H1 (cell line): ENCODE results near the gene LTBP3. TPM values are rescaled to one million over a fixed set of nuclear protein-coding genes. Genes with fewer than 3 reads are reported as not detected.

Source experiments
- CTCF ChIA-PET: fragments of 300-600 bp; sonication (Branson Sonifier 250); formaldehyde crosslinking; loops from one replicate; lab custom pipeline; 2021; ENCODE audit not compliant: partially characterized antibody; lab: Charles Lee
- POLR2A ChIA-PET: fragments of 300-600 bp; sonication (Branson Sonifier 250); formaldehyde crosslinking; loops from one replicate; lab custom pipeline; 2021; ENCODE audit warnings: inconsistent platforms; ENCODE audit not compliant: partially characterized antibody; lab: Charles Lee
- DNase-seq, 2 experiments: peaks; one replicate each; pipeline versions ENCODE4 v3.0.0 to v3.0.0-alpha.2; 2010 to 2022; ENCODE audit warnings: low spot score in 2 of 2, low read depth in 1 of 2, mixed read lengths in 1 of 2
- FAIRE-seq: peaks from 2 replicates; lab custom pipeline; 2011; peaks lifted over from hg19 to GRCh38; lab: Jason Lieb, UNC
- H2AFZ ChIP-seq: 2 replicates; pipeline ENCODE4 v1.8.1; 2012; ENCODE audit warnings: low read length, inconsistent platforms
- H2AK5ac ChIP-seq: 2 replicates; pipeline ENCODE4 v1.6.1; 2013; ENCODE audit warnings: low read depth, low read length
- H2BK120ac ChIP-seq: replicated peaks from 2 replicates; pipeline ENCODE3; 2013; ENCODE audit warnings: low read depth, low read length, inconsistent platforms
- H2BK12ac ChIP-seq: 2 replicates; pipeline ENCODE4 v1.6.1; 2013; ENCODE audit warnings: low read depth, low read length
- H2BK15ac ChIP-seq: 2 replicates; pipeline ENCODE4 v1.6.1; 2013; ENCODE audit warnings: low read length
- H2BK20ac ChIP-seq: 2 replicates; pipeline ENCODE4 v1.6.1; 2013; ENCODE audit warnings: low read length
- H2BK5ac ChIP-seq: 2 replicates; pipeline ENCODE4 v1.6.1; 2013; ENCODE audit warnings: low read depth, low read length
- H3K14ac ChIP-seq: 2 replicates; pipeline ENCODE4 v1.6.1; 2013; ENCODE audit warnings: inconsistent platforms; ENCODE audit not compliant: insufficient read length
- H3K18ac ChIP-seq: 2 replicates; pipeline ENCODE4 v1.6.1; 2013; ENCODE audit warnings: low read length; ENCODE audit errors: extremely low read depth
- H3K23ac ChIP-seq: 2 replicates; pipeline ENCODE4 v1.6.1; 2013; ENCODE audit warnings: inconsistent platforms; ENCODE audit not compliant: insufficient read length
- H3K23me2 ChIP-seq: 2 replicates; pipeline ENCODE4 v1.6.1; 2013; ENCODE audit warnings: low read depth, low read length
- H3K27ac ChIP-seq: 2 replicates; pipeline ENCODE4 v1.6.1; 2011; ENCODE audit warnings: low read depth, low read length, inconsistent platforms
- H3K27me3 ChIP-seq, 4 experiments: replicated peaks in 1 of 4; 1 replicate in 1 of 4; 2 replicates in 3 of 4; pipeline versions ENCODE4 v1.6.1 to v1.8.1; 2011 to 2013; ENCODE audit warnings: low read length in 3 of 4, mild to moderate bottlenecking in 3 of 4, inconsistent platforms in 2 of 4, mixed read lengths in 2 of 4, moderate library complexity in 1 of 4; ENCODE audit not compliant: control insufficient read depth in 3 of 4, insufficient read depth in 3 of 4; ENCODE audit errors: extremely low read depth in 1 of 4
- H3K36me3 ChIP-seq, 4 experiments: 2 replicates each; pipeline versions ENCODE4 v1.6.1 to v1.8.1; 2011 to 2013; ENCODE audit warnings: mild to moderate bottlenecking in 4 of 4, low read length in 3 of 4, moderate library complexity in 2 of 4, control low read depth in 1 of 4, inconsistent platforms in 1 of 4; ENCODE audit not compliant: insufficient read depth in 4 of 4, control insufficient read depth in 2 of 4
- H3K4ac ChIP-seq: replicated peaks from 2 replicates; pipeline ENCODE3; 2013; ENCODE audit warnings: low read length, low read depth, mixed read lengths, inconsistent platforms; ENCODE audit not compliant: insufficient read length
- H3K4me1 ChIP-seq, 4 experiments: replicated peaks in 1 of 4; 1 replicate in 1 of 4; 2 replicates in 3 of 4; pipeline versions ENCODE4 v1.6.1 to v1.8.1; 2011 to 2013; ENCODE audit warnings: low read length in 3 of 4, inconsistent platforms in 2 of 4, mixed read lengths in 1 of 4; ENCODE audit not compliant: insufficient read depth in 4 of 4, control insufficient read depth in 3 of 4
- H3K4me2 ChIP-seq, 2 experiments: 2 replicates each; pipeline versions ENCODE4 v1.6.1 to v1.8.1; 2011 to 2013; ENCODE audit warnings: low read depth in 2 of 2, low read length in 2 of 2, control low read depth in 1 of 2, inconsistent platforms in 1 of 2, mild to moderate bottlenecking in 1 of 2; ENCODE audit not compliant: insufficient read depth in 1 of 2
- H3K4me3 ChIP-seq, 4 experiments: fragments of 200-600, 300-600 bp in 1 of 4; sonication (generic), shearing (Covaris generic), sonication (Bioruptor Twin) in 1 of 4; 2 replicates each; pipeline versions ENCODE4 v1.5.1 to v1.8.1; 2011 to 2016; ENCODE audit warnings: low read length in 4 of 4, low read depth in 3 of 4, control low read depth in 2 of 4, inconsistent platforms in 2 of 4, mild to moderate bottlenecking in 2 of 4, mixed read lengths in 1 of 4, moderate library complexity in 1 of 4; ENCODE audit not compliant: insufficient read depth in 2 of 4; ENCODE audit errors: extremely low read depth in 1 of 4
- H3K56ac ChIP-seq: replicated peaks from 2 replicates; pipeline ENCODE3; 2013; ENCODE audit warnings: low read depth, mild to moderate bottlenecking, mixed read lengths, low read length, inconsistent platforms; ENCODE audit not compliant: insufficient read length
- H3K79me1 ChIP-seq: 2 replicates; pipeline ENCODE4 v1.6.1; 2013; ENCODE audit warnings: low read depth, low read length, control low read depth
- H3K79me2 ChIP-seq, 2 experiments: 2 replicates each; pipeline versions ENCODE4 v1.6.1 to v1.8.1; 2012 to 2013; ENCODE audit warnings: low read length in 2 of 2, mild to moderate bottlenecking in 2 of 2, inconsistent platforms in 1 of 2; ENCODE audit not compliant: insufficient read depth in 2 of 2, control insufficient read depth in 1 of 2
- H3K9ac ChIP-seq, 4 experiments: replicated peaks in 1 of 4; 1 replicate in 1 of 4; 2 replicates in 3 of 4; pipeline versions ENCODE4 v1.6.1 to v1.8.1; 2011 to 2013; ENCODE audit warnings: low read depth in 3 of 4, low read length in 3 of 4, control low read depth in 2 of 4, mild to moderate bottlenecking in 2 of 4, moderate library complexity in 2 of 4, inconsistent platforms in 1 of 4; ENCODE audit errors: extremely low read depth in 1 of 4
- H3K9me3 ChIP-seq, 2 experiments: 2 replicates each; pipeline versions ENCODE4 v1.6.1 to v1.8.1; 2012 to 2013; ENCODE audit warnings: mild to moderate bottlenecking in 2 of 2, moderate library complexity in 2 of 2, control low read depth in 1 of 2, inconsistent platforms in 1 of 2, low read depth in 1 of 2, low read length in 1 of 2, mixed read lengths in 1 of 2; ENCODE audit not compliant: insufficient read depth in 2 of 2
- H4K20me1 ChIP-seq, 2 experiments: replicated peaks in 1 of 2; 2 replicates each; pipeline versions ENCODE3 to v1.8.1; 2011 to 2013; ENCODE audit warnings: inconsistent platforms in 2 of 2, low read length in 2 of 2, mild to moderate bottlenecking in 1 of 2; ENCODE audit not compliant: insufficient read depth in 2 of 2, control insufficient read depth in 1 of 2
- H4K5ac ChIP-seq: 2 replicates; pipeline ENCODE4 v1.6.1; 2013; ENCODE audit warnings: low read length, low read depth, mixed read lengths, inconsistent platforms; ENCODE audit not compliant: insufficient read length
- H4K8ac ChIP-seq: 2 replicates; pipeline ENCODE4 v1.8.0; 2013; ENCODE audit warnings: mild to moderate bottlenecking, moderate library complexity, low read length, inconsistent platforms; ENCODE audit not compliant: insufficient read depth; ENCODE audit errors: extremely low read depth
- H4K91ac ChIP-seq: replicated peaks from 2 replicates; pipeline ENCODE3; 2013; ENCODE audit warnings: low read length, mixed read lengths, inconsistent platforms; ENCODE audit not compliant: insufficient read length
- ATF3 ChIP-seq: IDR thresholded peaks from 2 replicates; pipeline ENCODE4 v1.6.1; 2011; ENCODE audit warnings: low read depth, mild to moderate bottlenecking, low read length; ENCODE audit not compliant: insufficient read depth
- BCL11A ChIP-seq, 2 experiments: IDR thresholded peaks; one replicate each; pipeline ENCODE4 v1.6.1; 2011; ENCODE audit warnings: low read depth in 2 of 2, low read length in 2 of 2, mild to moderate bottlenecking in 2 of 2
- CHD1 ChIP-seq: IDR thresholded peaks from 2 replicates; pipeline ENCODE4 v1.6.1; 2012; ENCODE audit warnings: low read depth, low read length, improper control_type of control experiment
- EP300 ChIP-seq, 2 experiments: IDR thresholded peaks; 1 replicate in 1 of 2; 2 replicates in 1 of 2; pipeline ENCODE4 v1.6.1; 2011 to 2012; ENCODE audit warnings: low read depth in 2 of 2, low read length in 2 of 2, mild to moderate bottlenecking in 2 of 2, borderline replicate concordance in 1 of 2, inconsistent platforms in 1 of 2, moderate library complexity in 1 of 2
- EZH2 ChIP-seq: fragments of 200-600 bp; sonication (generic); IDR thresholded peaks from 2 replicates; pipeline ENCODE4 v1.7.1; 2012; ENCODE audit warnings: low read depth, mild to moderate bottlenecking, moderate library complexity, low read length, inconsistent platforms; ENCODE audit not compliant: severe bottlenecking
- KDM5A ChIP-seq: fragments of 200-600 bp; IDR thresholded peaks from 2 replicates; pipeline ENCODE4 v1.7.1; 2012; ENCODE audit warnings: mild to moderate bottlenecking, low read length, inconsistent platforms, mixed read lengths
- SUZ12 ChIP-seq: fragments of 200-600 bp; sonication (generic); IDR thresholded peaks from 2 replicates; pipeline ENCODE4 v1.6.1; 2012; ENCODE audit warnings: mild to moderate bottlenecking, inconsistent platforms, low read length, moderate library complexity, mixed read lengths
- ZNF274 ChIP-seq: IDR thresholded peaks from 2 replicates; pipeline ENCODE4 v1.7.0; 2012; ENCODE audit warnings: low read length, borderline replicate concordance; ENCODE audit errors: extremely low read depth
- WGBS, 2 experiments: shearing (Covaris generic) in 1 of 2; methylation state at CpG; one replicate each; pipeline versions ENCODE4 v1.1.6 to v1.1.7; 2013 to 2015; ENCODE audit warnings: low lambda C conversion rate in 2 of 2, mixed read lengths in 2 of 2, inconsistent platforms in 1 of 2, low coverage in 1 of 2, missing lambda C conversion rate in 1 of 2; ENCODE audit not compliant: insufficient replicate concordance in 2 of 2, insufficient coverage in 1 of 2, insufficient read length in 1 of 2; ENCODE audit errors: extremely low coverage in 1 of 2, missing lambda C conversion rate in 1 of 2; 5-methylcytosine and 5-hydroxymethylcytosine counted together
- polyA plus RNA-seq, 7 experiments: library from polyadenylated mRNA; depleted of rRNA in 3 of 7; stranded (reverse) in 5 of 7; unstranded in 2 of 7; fragments of >200 nt in 5 of 7; fragments of 200-250 nt in 2 of 7; gene quantifications; 1 replicate in 5 of 7; 2 replicates in 1 of 7; 4 replicates in 1 of 7; pipeline versions ENCODE4 v1.2.1 to v1.2.3, GENCODE V29; 2011 to 2013; ENCODE audit warnings: missing spikeins in 2 of 7, mixed read lengths in 2 of 7
- total RNA-seq: library from RNA; stranded (reverse); fragmentation: NEBNext Ultra II Directional; extraction: Animal tissue kit (Norgen Biotek cat#: 25700); gene quantifications from 2 replicates; pipeline ENCODE4 v1.2.1, GENCODE V29; 2021

The LTBP3 gene
- total and polyA plus RNA-seq, 2 of the 8 experiments (the other 6 are each of a cell fraction or from before 2014, with no cell fraction given) = 12.8 to 17.8 TPM

GRCh38 chr11:65595131-65595530, 37.0 kb upstream of the LTBP3 start:
- H3K79me1 ChIP-seq = no peaks in the 10 kb centered on the region
- no peak overlapping the region for H2BK12ac ChIP-seq
- H3K9me3 ChIP-seq = no peaks in the 10 kb centered on the region
- H3K4ac ChIP-seq = no peak overlapping the region
- no peak overlapping the region for H3K4me2 ChIP-seq
- H3K23me2 ChIP-seq = peaks cover 9% of the 10 kb centered on the region; the same call in 1 of the 2 replicates
- no peak overlapping the region for H3K4me3 ChIP-seq
- H2AK5ac ChIP-seq = no peak overlapping the region
- H3K27me3 ChIP-seq = peaks cover 8 to 27% (median 19%) of the 10 kb centered on the region in 4 experiments
- no peak overlapping the region for H2AFZ ChIP-seq
- H2BK5ac ChIP-seq = no peak overlapping the region
- H4K5ac ChIP-seq = no peak overlapping the region
- H3K4me1 ChIP-seq = peaks cover 3 to 10% (median 8%) of the 10 kb centered on the region in 4 experiments
- H3K36me3 ChIP-seq = peaks cover 0 to 10% (median 2%) of the 10 kb centered on the region in 4 experiments; a peak in 3 of 8 replicates
- no peak for DNase-seq
- H3K18ac ChIP-seq = no peak overlapping the region
- WGBS, 2 experiments = 78% methylated on average over 3 of the region's 3 CpGs; no CpG with 5 or more reads in 1 of the 2 experiments
- peaks cover 0 to 4% of the 10 kb centered on the region in 2 experiments for H4K20me1 ChIP-seq
- H4K8ac ChIP-seq = no peak overlapping the region
- H3K14ac ChIP-seq = no peak overlapping the region
- H3K79me2 ChIP-seq = no peaks in the 10 kb centered on the region
- no peak overlapping the region for H3K23ac ChIP-seq
- H3K56ac ChIP-seq = no peak overlapping the region
- no peak overlapping the region for H4K91ac ChIP-seq
- no peak overlapping the region for H2BK20ac ChIP-seq
- H3K9ac ChIP-seq = no peak overlapping the region
- TF ChIP-seq SUZ12 (no peak), EZH2 (no peak), ZNF274 (no peak), EP300 (IDR thresholded peaks at IDR 0.05; ENCODE audit: borderline replicate concordance in 1 of 2, low read depth in 2 of 2, low read length in 2 of 2) (no peak), BCL11A (IDR thresholded peaks at IDR 0.05; ENCODE audit: low read depth in 2 of 2, low read length in 2 of 2) (no peak), ATF3 (no peak), KDM5A (no peak), CHD1 (no peak)
- H2BK15ac ChIP-seq = no peak overlapping the region; the same call in 1 of the 2 replicates
- ChIA-PET POLR2A (interaction anchor here (1.2 to 6.8 kb wide), 6 partner anchors 10 to 95 kb away, joined by 3 to 41 read pairs (median 4); partner anchors contain the start of genes MAP3K11 and PCNX3), CTCF (interaction anchor here (0.6 to 12.3 kb wide), 12 partner anchors 9 to 314 kb away, joined by 3 to 227 read pairs (median 13); partner anchors contain the start of genes EHBP1L1, FAM89B and LTBP3)
- H3K27ac ChIP-seq = no peak overlapping the region
- FAIRE-seq = no peak
- H2BK120ac ChIP-seq = no peak overlapping the region
